Measurements from ENCODE around the gene TLE2. TPM values are rescaled to one million over a fixed set of nuclear protein-coding genes. Genes with fewer than 3 reads are reported as not detected.
A peak's percentile ranks its signal among the peaks of the same experiment; 100 is the strongest.

TLE2 gene
- polyA plus RNA-seq, 3 donors, result not detected

DNA sequence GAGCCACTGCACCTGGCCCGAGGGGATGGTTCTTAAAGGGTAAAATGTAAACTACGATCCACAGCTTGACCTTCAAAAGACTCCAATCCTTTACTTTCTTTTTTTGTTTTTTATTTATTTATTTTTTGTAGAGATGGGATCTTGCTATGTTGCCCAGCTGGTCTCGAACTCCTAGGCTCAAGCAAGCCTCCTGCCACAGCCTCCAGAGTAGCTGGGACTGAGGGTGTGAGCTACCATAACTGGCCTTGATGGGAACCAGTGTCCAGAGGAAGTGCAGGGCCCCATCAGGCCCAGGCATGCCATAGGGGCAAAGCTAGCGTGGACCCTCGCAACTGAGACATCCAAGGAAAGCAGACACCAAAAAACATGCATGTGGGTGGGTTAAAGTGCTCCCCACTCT, 66.0 kb downstream of the TLE2 start:
- Mint-ChIP-seq H3K4me3 (no peak overlapping the region), H3K36me3 (no peaks in the 10 kb centered on the region), H3K27me3 (ENCODE audit: low read depth in 3 of 3) (peaks cover 3 to 10% (median 4%) of the 10 kb centered on the region in 3 donors), H3K4me1 (peaks cover 4% of the 10 kb centered on the region), H3K9me3 (peaks cover 0 to 11% (median 8%) of the 10 kb centered on the region in 7 donors), H3K27ac (no peak overlapping the region)
- H3K27me3 ChIP-seq (ENCODE audit: control insufficient read depth in 2 of 2, insufficient read depth in 2 of 2, low read length in 2 of 2), result no peaks in the 10 kb centered on the region
- H3K9ac ChIP-seq (ENCODE audit: insufficient read depth, low read length, poor library complexity, severe bottlenecking), result no peak overlapping the region
- WGBS (ENCODE audit: insufficient coverage), result 96% methylated on average over 3 of the region's 5 CpGs
- no peak overlapping the region for H3K4me3 ChIP-seq (replicated peaks in 1 of 3; ENCODE audit: low read depth in 2 of 3, low read length in 3 of 3)
- DNase-seq, result no peak
- intact Hi-C loops (cut with micrococcal nuclease), result loop anchor here in 1 of 2 donors (5.0 kb wide), 1 partner anchor 139 kb away; no protein-coding TSS in a partner anchor
- no peak overlapping the region for H3K27ac ChIP-seq (ENCODE audit: low read depth in 1 of 2, low read length in 2 of 2)
- no peaks in the 10 kb centered on the region for H4K20me1 ChIP-seq (ENCODE audit: insufficient read depth, low read length)
- no peaks in the 10 kb centered on the region for H3K79me2 ChIP-seq (ENCODE audit: insufficient read depth, low read length)
- H3K4me2 ChIP-seq (replicated peaks; ENCODE audit: extremely low read depth, low read length, poor library complexity, severe bottlenecking), result no peak overlapping the region
- H2AFZ ChIP-seq (ENCODE audit: insufficient read depth, low read depth, low read length, poor library complexity, severe bottlenecking), result no peak overlapping the region
- TF ChIP-seq, protein P1, sequence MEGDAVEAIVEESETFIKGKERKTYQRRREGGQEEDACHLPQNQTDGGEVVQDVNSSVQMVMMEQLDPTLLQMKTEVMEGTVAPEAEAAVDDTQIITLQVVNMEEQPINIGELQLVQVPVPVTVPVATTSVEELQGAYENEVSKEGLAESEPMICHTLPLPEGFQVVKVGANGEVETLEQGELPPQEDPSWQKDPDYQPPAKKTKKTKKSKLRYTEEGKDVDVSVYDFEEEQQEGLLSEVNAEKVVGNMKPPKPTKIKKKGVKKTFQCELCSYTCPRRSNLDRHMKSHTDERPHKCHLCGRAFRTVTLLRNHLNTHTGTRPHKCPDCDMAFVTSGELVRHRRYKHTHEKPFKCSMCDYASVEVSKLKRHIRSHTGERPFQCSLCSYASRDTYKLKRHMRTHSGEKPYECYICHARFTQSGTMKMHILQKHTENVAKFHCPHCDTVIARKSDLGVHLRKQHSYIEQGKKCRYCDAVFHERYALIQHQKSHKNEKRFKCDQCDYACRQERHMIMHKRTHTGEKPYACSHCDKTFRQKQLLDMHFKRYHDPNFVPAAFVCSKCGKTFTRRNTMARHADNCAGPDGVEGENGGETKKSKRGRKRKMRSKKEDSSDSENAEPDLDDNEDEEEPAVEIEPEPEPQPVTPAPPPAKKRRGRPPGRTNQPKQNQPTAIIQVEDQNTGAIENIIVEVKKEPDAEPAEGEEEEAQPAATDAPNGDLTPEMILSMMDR (IDR thresholded peaks at IDR 0.05), result no peak
- H3K4me1 ChIP-seq (ENCODE audit: control insufficient read depth in 1 of 2, insufficient read depth in 2 of 2, low read length in 2 of 2), result peaks cover 0 to 6% of the 10 kb centered on the region in 2 donors
- H3K36me3 ChIP-seq (replicated peaks in 1 of 2; ENCODE audit: control insufficient read depth in 1 of 2, insufficient read depth in 2 of 2, low read length in 2 of 2), result no peaks in the 10 kb centered on the region
- peaks cover 0 to 3% of the 10 kb centered on the region in 2 donors for H3K9me3 ChIP-seq (replicated peaks in 1 of 2; ENCODE audit: control insufficient read depth in 1 of 2, insufficient read depth in 1 of 2, low read length in 2 of 2)

DNA sequence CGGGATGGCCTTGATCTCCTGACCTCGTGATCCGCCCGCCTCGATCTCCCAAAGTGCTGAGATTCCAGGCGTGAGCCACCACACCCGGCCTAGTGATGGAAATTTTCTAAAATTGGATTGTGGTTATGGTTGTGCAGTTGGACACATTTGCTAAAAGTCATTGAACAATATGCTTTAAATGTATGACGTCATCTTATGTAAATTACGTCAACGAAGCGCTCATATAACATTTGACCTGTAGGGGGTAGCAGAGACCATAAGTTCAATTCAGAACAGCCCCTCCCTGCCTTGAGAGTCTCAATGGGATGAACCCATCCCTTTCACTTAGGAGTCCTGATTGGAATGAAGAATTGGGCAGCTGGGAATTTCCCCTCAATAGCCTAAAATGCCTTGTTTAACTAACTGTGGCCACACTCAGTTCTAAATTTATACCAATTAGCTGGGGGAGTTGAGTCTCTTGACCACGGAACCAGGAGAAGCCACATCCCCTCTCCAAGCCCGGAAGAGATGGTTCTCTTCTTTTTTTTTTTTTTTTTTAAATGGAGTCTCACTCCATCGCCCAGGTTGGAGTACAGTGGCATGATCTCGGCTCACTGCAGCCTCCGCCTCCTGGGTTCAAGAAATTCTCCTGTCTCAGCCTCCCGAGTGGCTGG, 66.9 kb downstream of the TLE2 start:
- intact Hi-C loops (cut with micrococcal nuclease), result loop anchor here in 1 of 2 donors (5.0 kb wide), 1 partner anchor 140 kb away; no protein-coding TSS in a partner anchor
- Histone ChIP-seq H3K9me3 (replicated peaks in 1 of 2; ENCODE audit: control insufficient read depth in 1 of 2, insufficient read depth in 1 of 2, low read length in 2 of 2) (peaks cover 0 to 3% of the 10 kb centered on the region in 2 donors), H3K9ac (ENCODE audit: insufficient read depth, low read length, poor library complexity, severe bottlenecking) (no peak overlapping the region), H3K27me3 (ENCODE audit: control insufficient read depth in 2 of 2, insufficient read depth in 2 of 2, low read length in 2 of 2) (no peaks in the 10 kb centered on the region), H3K27ac (ENCODE audit: low read depth in 1 of 2, low read length in 2 of 2) (no peak overlapping the region), H2AFZ (ENCODE audit: insufficient read depth, low read depth, low read length, poor library complexity, severe bottlenecking) (no peak overlapping the region), H3K4me2 (replicated peaks; ENCODE audit: extremely low read depth, low read length, poor library complexity, severe bottlenecking) (no peak overlapping the region), H3K4me3 (replicated peaks in 1 of 3; ENCODE audit: low read depth in 2 of 3, low read length in 3 of 3) (no peak overlapping the region), H3K36me3 (replicated peaks in 1 of 2; ENCODE audit: control insufficient read depth in 1 of 2, insufficient read depth in 2 of 2, low read length in 2 of 2) (no peaks in the 10 kb centered on the region), H3K4me1 (ENCODE audit: control insufficient read depth in 1 of 2, insufficient read depth in 2 of 2, low read length in 2 of 2) (peaks cover 0 to 6% of the 10 kb centered on the region in 2 donors), H3K79me2 (ENCODE audit: insufficient read depth, low read length) (no peaks in the 10 kb centered on the region), H4K20me1 (ENCODE audit: insufficient read depth, low read length) (no peaks in the 10 kb centered on the region)
- peak; percentile 54 to 86 (median 79) for DNase-seq
- peak overlapping the region in 4 of 7 donors; percentile 26 to 76 (median 56) for H3K27ac Mint-ChIP-seq
- peaks cover 0 to 8% (median 7%) of the 10 kb centered on the region in 7 donors for H3K9me3 Mint-ChIP-seq
- TF ChIP-seq, protein P1 (IDR thresholded peaks at IDR 0.05), result peak; percentile 88
- H3K27me3 Mint-ChIP-seq (ENCODE audit: low read depth in 3 of 3), result peaks cover 4 to 15% (median 5%) of the 10 kb centered on the region in 3 donors
- H3K4me1 Mint-ChIP-seq, result peaks cover 4% of the 10 kb centered on the region
- H3K36me3 Mint-ChIP-seq, result no peaks in the 10 kb centered on the region
- no peak overlapping the region for H3K4me3 Mint-ChIP-seq
- 59% methylated on average over 7 of the region's 17 CpGs for WGBS (ENCODE audit: insufficient coverage)

All from CD14-positive monocyte (primary cell).